Karpas-422 (cell line): ENCODE measurements around the gene CRP. TPM values are rescaled to one million over a fixed set of nuclear protein-coding genes. Genes with fewer than 3 reads are reported as not detected.

Experiments
- DNase-seq: peaks from one replicate; pipeline ENCODE4 v3.0.0-alpha.2; 2015
- H2AFZ ChIP-seq: fragments of 200-600 bp; sonication (generic); 2 replicates; pipeline ENCODE4 v1.6.1; 2014; ENCODE audit warnings: antibody characterized with exemption, low read length, mixed read lengths
- H3K27ac ChIP-seq: fragments of 200-600 bp; sonication (generic); 2 replicates; pipeline ENCODE4 v1.5.1; 2014; ENCODE audit warnings: mild to moderate bottlenecking, low read length, moderate library complexity
- H3K27me3 ChIP-seq: fragments of 200-600 bp; sonication (generic); 2 replicates; pipeline ENCODE4 v1.6.1; 2014; ENCODE audit warnings: low read length, mixed read lengths
- H3K36me3 ChIP-seq: fragments of 200-600 bp; sonication (generic); 2 replicates; pipeline ENCODE4 v1.6.1; 2014; ENCODE audit warnings: low read length, mixed read lengths; ENCODE audit not compliant: insufficient read depth
- H3K4me1 ChIP-seq: fragments of 200-600 bp; sonication (generic); 2 replicates; pipeline ENCODE4 v1.6.1; 2014; ENCODE audit warnings: mild to moderate bottlenecking, low read length, mixed read lengths
- H3K4me2 ChIP-seq: fragments of 200-600 bp; sonication (generic); 2 replicates; pipeline ENCODE4 v1.6.1; 2014; ENCODE audit warnings: low read length, low read depth, mild to moderate bottlenecking; ENCODE audit not compliant: poor library complexity, severe bottlenecking
- H3K4me3 ChIP-seq: fragments of 200-600 bp; sonication (generic); 2 replicates; pipeline ENCODE4 v1.5.1; 2014; ENCODE audit warnings: mild to moderate bottlenecking, antibody characterized with exemption, low read length, mixed read lengths
- H3K79me2 ChIP-seq: fragments of 200-600 bp; sonication (generic); 2 replicates; pipeline ENCODE4 v1.6.1; 2014; ENCODE audit warnings: mild to moderate bottlenecking, low read length, mixed read lengths
- H3K9ac ChIP-seq: fragments of 200-600 bp; sonication (generic); 2 replicates; pipeline ENCODE4 v1.6.0; 2014; ENCODE audit warnings: low read length
- H3K9me2 ChIP-seq: fragments of 200-600 bp; sonication (generic), shearing (Covaris generic); replicated peaks from 2 replicates; pipeline ENCODE4 v1.6.0; 2014; ENCODE audit warnings: mild to moderate bottlenecking, low read length, moderate library complexity; ENCODE audit not compliant: insufficient read depth
- H3K9me3 ChIP-seq: fragments of 300-700, 200-600 bp; sonication (generic); 2 replicates; pipeline ENCODE4 v1.6.1; 2014; ENCODE audit warnings: low read length, mixed read lengths
- H4K20me1 ChIP-seq: fragments of 200-600 bp; sonication (generic); 2 replicates; pipeline ENCODE4 v1.6.1; 2014; ENCODE audit warnings: mild to moderate bottlenecking, antibody characterized with exemption, low read length, low read depth; ENCODE audit not compliant: insufficient read depth
- total RNA-seq: library from RNA; depleted of rRNA; stranded (reverse); fragments of >200 nt; shearing (Covaris generic); gene quantifications from 2 replicates; pipeline ENCODE4 v1.2.3, GENCODE V29; 2014; ENCODE audit warnings: low replicate concordance; rRNA removed

Gene CRP, protein sequence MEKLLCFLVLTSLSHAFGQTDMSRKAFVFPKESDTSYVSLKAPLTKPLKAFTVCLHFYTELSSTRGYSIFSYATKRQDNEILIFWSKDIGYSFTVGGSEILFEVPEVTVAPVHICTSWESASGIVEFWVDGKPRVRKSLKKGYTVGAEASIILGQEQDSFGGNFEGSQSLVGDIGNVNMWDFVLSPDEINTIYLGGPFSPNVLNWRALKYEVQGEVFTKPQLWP
- not detected in 2 replicates for total RNA-seq

GRCh38 chr1:159714529-159714928 lies at the start of gene CRP:
CRP (minus strand) TSS chr1:159714589; CDS start chr1:159714485, 104 bp downstream.
- H3K9me2 ChIP-seq, result no peaks in the 10 kb centered on the region
- no peaks in the 10 kb centered on the region for H4K20me1 ChIP-seq
- H3K4me2 ChIP-seq, result no peak within 1 kb of the TSS
- H3K4me1 ChIP-seq, result no peaks in the 10 kb centered on the region
- no peak within 1 kb of the TSS for H3K4me3 ChIP-seq
- H3K36me3 ChIP-seq, result no peaks in the 10 kb centered on the region
- no peak within 1 kb of the TSS for H3K9ac ChIP-seq
- H3K27me3 ChIP-seq, result no peaks in the 10 kb centered on the region
- H3K27ac ChIP-seq, result no peak within 1 kb of the TSS
- H3K9me3 ChIP-seq, result peaks cover 5% of the 10 kb centered on the region; the same call in 1 of the 2 replicates
- H2AFZ ChIP-seq, result no peak within 1 kb of the TSS
- DNase-seq, result no peak
- no peaks in the 10 kb centered on the region for H3K79me2 ChIP-seq

GRCh38 chr1:159763686-159764085 lies 49.3 kb upstream of the CRP start:
- H2AFZ ChIP-seq, result no peak overlapping the region
- no peak overlapping the region for H3K4me2 ChIP-seq
- H3K9me2 ChIP-seq, result no peaks in the 10 kb centered on the region
- DNase-seq, result no peak
- H3K27me3 ChIP-seq, result 0 out of 2 replicates have a peak, but pooled peaks cover 3% of the 10 kb centered on the region
- no peaks in the 10 kb centered on the region for H3K4me1 ChIP-seq
- H4K20me1 ChIP-seq, result no peaks in the 10 kb centered on the region
- no peaks in the 10 kb centered on the region for H3K79me2 ChIP-seq
- no peak overlapping the region for H3K9ac ChIP-seq
- no peaks in the 10 kb centered on the region for H3K36me3 ChIP-seq
- no peak overlapping the region for H3K27ac ChIP-seq
- H3K4me3 ChIP-seq, result no peak overlapping the region
- H3K9me3 ChIP-seq, result no peaks in the 10 kb centered on the region

GRCh38 chr1:159756397-159756796 lies 42.0 kb upstream of the CRP start:
- no peaks in the 10 kb centered on the region for H3K4me1 ChIP-seq
- no peak overlapping the region for H3K4me2 ChIP-seq
- DNase-seq, result no peak
- H3K9ac ChIP-seq, result no peak overlapping the region
- H4K20me1 ChIP-seq, result no peaks in the 10 kb centered on the region
- no peaks in the 10 kb centered on the region for H3K27me3 ChIP-seq
- H3K27ac ChIP-seq, result no peak overlapping the region
- H3K79me2 ChIP-seq, result no peaks in the 10 kb centered on the region
- H2AFZ ChIP-seq, result no peak overlapping the region
- H3K9me2 ChIP-seq, result no peaks in the 10 kb centered on the region
- H3K9me3 ChIP-seq, result no peaks in the 10 kb centered on the region
- H3K36me3 ChIP-seq, result no peaks in the 10 kb centered on the region
- H3K4me3 ChIP-seq, result no peak overlapping the region

DNA sequence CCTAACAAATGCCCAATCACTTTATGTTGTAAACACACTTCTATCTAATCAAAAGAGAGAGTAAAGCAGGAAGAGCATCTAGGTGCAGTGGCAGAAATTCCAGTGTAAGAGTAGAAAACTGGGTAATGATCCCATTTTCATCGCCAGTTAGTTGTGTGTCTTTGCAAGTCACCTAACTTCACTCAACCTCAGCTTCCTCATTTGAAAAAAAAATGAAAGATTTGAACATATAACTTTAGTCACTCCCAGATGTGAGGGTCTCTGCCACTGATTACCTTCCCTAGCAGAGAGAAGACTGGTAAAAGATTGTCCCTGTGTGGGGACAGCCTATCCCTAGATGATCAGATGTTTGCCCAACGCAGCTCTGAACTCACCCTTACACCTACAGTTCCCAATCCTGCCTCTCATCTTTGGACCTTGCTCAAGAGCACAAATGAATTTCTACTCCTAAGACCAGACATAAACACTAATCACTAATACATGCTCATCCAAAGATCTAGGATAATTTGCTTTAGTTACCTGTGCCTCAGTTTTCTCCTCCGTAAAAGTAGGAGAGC lies 41.1 kb upstream of the CRP start:
- H3K36me3 ChIP-seq, result no peaks in the 10 kb centered on the region
- no peaks in the 10 kb centered on the region for H3K9me2 ChIP-seq
- no peak overlapping the region for H2AFZ ChIP-seq
- no peaks in the 10 kb centered on the region for H3K9me3 ChIP-seq
- no peaks in the 10 kb centered on the region for H3K27me3 ChIP-seq
- no peak overlapping the region for H3K4me3 ChIP-seq
- H3K27ac ChIP-seq, result no peak overlapping the region
- H4K20me1 ChIP-seq, result no peaks in the 10 kb centered on the region
- H3K9ac ChIP-seq, result no peak overlapping the region
- no peak overlapping the region for H3K4me2 ChIP-seq
- H3K79me2 ChIP-seq, result no peaks in the 10 kb centered on the region
- H3K4me1 ChIP-seq, result no peaks in the 10 kb centered on the region
- DNase-seq, result no peak

DNA sequence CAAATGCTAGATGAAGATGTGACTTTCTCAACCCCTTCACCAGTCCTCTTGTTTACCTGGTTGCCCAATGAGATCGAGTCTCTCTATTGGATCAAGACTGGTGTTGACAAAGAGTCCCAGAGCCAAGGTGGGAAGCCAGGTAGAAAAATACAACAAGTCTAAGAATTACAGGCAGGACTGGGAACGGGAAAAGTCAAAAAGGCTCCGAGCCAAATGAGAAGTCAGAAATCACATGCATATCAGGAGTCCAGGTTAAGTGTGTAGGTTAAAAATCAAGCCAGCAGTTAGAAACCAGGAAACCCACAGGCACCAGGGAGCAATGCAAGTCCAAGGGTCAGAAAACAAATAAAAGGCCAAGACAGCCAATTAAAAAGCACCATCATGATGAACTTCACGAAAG lies 39.0 kb upstream of the CRP start:
- Histone ChIP-seq H3K4me2 (no peak overlapping the region), H3K27me3 (no peaks in the 10 kb centered on the region), H3K4me3 (no peak overlapping the region), H2AFZ (no peak overlapping the region), H3K9ac (no peak overlapping the region), H3K36me3 (no peaks in the 10 kb centered on the region), H4K20me1 (no peaks in the 10 kb centered on the region), H3K9me3 (no peaks in the 10 kb centered on the region), H3K4me1 (no peaks in the 10 kb centered on the region), H3K9me2 (no peaks in the 10 kb centered on the region), H3K27ac (no peak overlapping the region), H3K79me2 (no peaks in the 10 kb centered on the region)
- no peak for DNase-seq

- Histone ChIP-seq H3K36me3 (no peaks in the 10 kb centered on the region), H3K27ac (no peak overlapping the region), H2AFZ (no peak overlapping the region), H3K4me1 (no peaks in the 10 kb centered on the region), H3K79me2 (no peaks in the 10 kb centered on the region), H3K9me3 (no peaks in the 10 kb centered on the region), H3K27me3 (no peaks in the 10 kb centered on the region), H3K4me3 (no peak overlapping the region), H4K20me1 (no peaks in the 10 kb centered on the region), H3K4me2 (no peak overlapping the region), H3K9ac (no peak overlapping the region), H3K9me2 (no peaks in the 10 kb centered on the region)
- no peak for DNase-seq
Measured at GRCh38 chr1:159752135-159752580, 37.8 kb upstream of the CRP start.

GRCh38 chr1:159751031-159751430 lies 36.6 kb upstream of the CRP start:
- no peaks in the 10 kb centered on the region for H3K36me3 ChIP-seq
- H3K9ac ChIP-seq, result no peak overlapping the region
- H3K9me3 ChIP-seq, result no peaks in the 10 kb centered on the region
- no peaks in the 10 kb centered on the region for H3K4me1 ChIP-seq
- no peaks in the 10 kb centered on the region for H3K9me2 ChIP-seq
- H3K79me2 ChIP-seq, result no peaks in the 10 kb centered on the region
- no peak overlapping the region for H3K4me3 ChIP-seq
- no peak for DNase-seq
- no peaks in the 10 kb centered on the region for H3K27me3 ChIP-seq
- no peak overlapping the region for H3K4me2 ChIP-seq
- no peak overlapping the region for H2AFZ ChIP-seq
- H4K20me1 ChIP-seq, result no peaks in the 10 kb centered on the region
- no peak overlapping the region for H3K27ac ChIP-seq

GRCh38 chr1:159750621-159751020 lies 36.2 kb upstream of the CRP start:
- Histone ChIP-seq H3K9ac (no peak overlapping the region), H3K27me3 (no peaks in the 10 kb centered on the region), H3K9me3 (no peaks in the 10 kb centered on the region), H3K4me3 (no peak overlapping the region), H4K20me1 (no peaks in the 10 kb centered on the region), H3K79me2 (no peaks in the 10 kb centered on the region), H2AFZ (no peak overlapping the region), H3K9me2 (no peaks in the 10 kb centered on the region), H3K4me2 (no peak overlapping the region), H3K27ac (no peak overlapping the region), H3K4me1 (no peaks in the 10 kb centered on the region), H3K36me3 (no peaks in the 10 kb centered on the region)
- no peak for DNase-seq
